H1 (cell line): Measurements from ENCODE around the gene CUL9. TPM values are rescaled to one million over a fixed set of nuclear protein-coding genes. Genes with fewer than 3 reads are reported as not detected.

ENCODE experiments used
- CTCF ChIA-PET: fragments of 300-600 bp; sonication (Branson Sonifier 250); formaldehyde crosslinking; loops from one replicate; lab custom pipeline; 2021; ENCODE audit not compliant: partially characterized antibody; lab: Charles Lee
- POLR2A ChIA-PET: fragments of 300-600 bp; sonication (Branson Sonifier 250); formaldehyde crosslinking; loops from one replicate; lab custom pipeline; 2021; ENCODE audit warnings: inconsistent platforms; ENCODE audit not compliant: partially characterized antibody; lab: Charles Lee
- DNase-seq, 2 experiments: peaks; one replicate each; pipeline versions ENCODE4 v3.0.0 to v3.0.0-alpha.2; 2010 to 2022; ENCODE audit warnings: low spot score in 2 of 2, low read depth in 1 of 2, mixed read lengths in 1 of 2
- FAIRE-seq: peaks from 2 replicates; lab custom pipeline; 2011; peaks lifted over from hg19 to GRCh38; lab: Jason Lieb, UNC
- H2AFZ ChIP-seq: 2 replicates; pipeline ENCODE4 v1.8.1; 2012; ENCODE audit warnings: low read length, inconsistent platforms
- H2AK5ac ChIP-seq: 2 replicates; pipeline ENCODE4 v1.6.1; 2013; ENCODE audit warnings: low read depth, low read length
- H2BK120ac ChIP-seq: replicated peaks from 2 replicates; pipeline ENCODE3; 2013; ENCODE audit warnings: low read depth, low read length, inconsistent platforms
- H2BK12ac ChIP-seq: 2 replicates; pipeline ENCODE4 v1.6.1; 2013; ENCODE audit warnings: low read depth, low read length
- H2BK15ac ChIP-seq: 2 replicates; pipeline ENCODE4 v1.6.1; 2013; ENCODE audit warnings: low read length
- H2BK20ac ChIP-seq: 2 replicates; pipeline ENCODE4 v1.6.1; 2013; ENCODE audit warnings: low read length
- H2BK5ac ChIP-seq: 2 replicates; pipeline ENCODE4 v1.6.1; 2013; ENCODE audit warnings: low read depth, low read length
- H3K14ac ChIP-seq: 2 replicates; pipeline ENCODE4 v1.6.1; 2013; ENCODE audit warnings: inconsistent platforms; ENCODE audit not compliant: insufficient read length
- H3K18ac ChIP-seq: 2 replicates; pipeline ENCODE4 v1.6.1; 2013; ENCODE audit warnings: low read length; ENCODE audit errors: extremely low read depth
- H3K23ac ChIP-seq: 2 replicates; pipeline ENCODE4 v1.6.1; 2013; ENCODE audit warnings: inconsistent platforms; ENCODE audit not compliant: insufficient read length
- H3K23me2 ChIP-seq: 2 replicates; pipeline ENCODE4 v1.6.1; 2013; ENCODE audit warnings: low read depth, low read length
- H3K27ac ChIP-seq: 2 replicates; pipeline ENCODE4 v1.6.1; 2011; ENCODE audit warnings: low read depth, low read length, inconsistent platforms
- H3K27me3 ChIP-seq, 4 experiments: replicated peaks in 1 of 4; 1 replicate in 1 of 4; 2 replicates in 3 of 4; pipeline versions ENCODE4 v1.6.1 to v1.8.1; 2011 to 2013; ENCODE audit warnings: low read length in 3 of 4, mild to moderate bottlenecking in 3 of 4, inconsistent platforms in 2 of 4, mixed read lengths in 2 of 4, moderate library complexity in 1 of 4; ENCODE audit not compliant: control insufficient read depth in 3 of 4, insufficient read depth in 3 of 4; ENCODE audit errors: extremely low read depth in 1 of 4
- H3K36me3 ChIP-seq, 4 experiments: 2 replicates each; pipeline versions ENCODE4 v1.6.1 to v1.8.1; 2011 to 2013; ENCODE audit warnings: mild to moderate bottlenecking in 4 of 4, low read length in 3 of 4, moderate library complexity in 2 of 4, control low read depth in 1 of 4, inconsistent platforms in 1 of 4; ENCODE audit not compliant: insufficient read depth in 4 of 4, control insufficient read depth in 2 of 4
- H3K4ac ChIP-seq: replicated peaks from 2 replicates; pipeline ENCODE3; 2013; ENCODE audit warnings: low read length, low read depth, mixed read lengths, inconsistent platforms; ENCODE audit not compliant: insufficient read length
- H3K4me1 ChIP-seq, 4 experiments: replicated peaks in 1 of 4; 1 replicate in 1 of 4; 2 replicates in 3 of 4; pipeline versions ENCODE4 v1.6.1 to v1.8.1; 2011 to 2013; ENCODE audit warnings: low read length in 3 of 4, inconsistent platforms in 2 of 4, mixed read lengths in 1 of 4; ENCODE audit not compliant: insufficient read depth in 4 of 4, control insufficient read depth in 3 of 4
- H3K4me2 ChIP-seq, 2 experiments: 2 replicates each; pipeline versions ENCODE4 v1.6.1 to v1.8.1; 2011 to 2013; ENCODE audit warnings: low read depth in 2 of 2, low read length in 2 of 2, control low read depth in 1 of 2, inconsistent platforms in 1 of 2, mild to moderate bottlenecking in 1 of 2; ENCODE audit not compliant: insufficient read depth in 1 of 2
- H3K4me3 ChIP-seq, 4 experiments: fragments of 200-600, 300-600 bp in 1 of 4; sonication (generic), shearing (Covaris generic), sonication (Bioruptor Twin) in 1 of 4; 2 replicates each; pipeline versions ENCODE4 v1.5.1 to v1.8.1; 2011 to 2016; ENCODE audit warnings: low read length in 4 of 4, low read depth in 3 of 4, control low read depth in 2 of 4, inconsistent platforms in 2 of 4, mild to moderate bottlenecking in 2 of 4, mixed read lengths in 1 of 4, moderate library complexity in 1 of 4; ENCODE audit not compliant: insufficient read depth in 2 of 4; ENCODE audit errors: extremely low read depth in 1 of 4
- H3K56ac ChIP-seq: replicated peaks from 2 replicates; pipeline ENCODE3; 2013; ENCODE audit warnings: low read depth, mild to moderate bottlenecking, mixed read lengths, low read length, inconsistent platforms; ENCODE audit not compliant: insufficient read length
- H3K79me1 ChIP-seq: 2 replicates; pipeline ENCODE4 v1.6.1; 2013; ENCODE audit warnings: low read depth, low read length, control low read depth
- H3K79me2 ChIP-seq, 2 experiments: 2 replicates each; pipeline versions ENCODE4 v1.6.1 to v1.8.1; 2012 to 2013; ENCODE audit warnings: low read length in 2 of 2, mild to moderate bottlenecking in 2 of 2, inconsistent platforms in 1 of 2; ENCODE audit not compliant: insufficient read depth in 2 of 2, control insufficient read depth in 1 of 2
- H3K9ac ChIP-seq, 4 experiments: replicated peaks in 1 of 4; 1 replicate in 1 of 4; 2 replicates in 3 of 4; pipeline versions ENCODE4 v1.6.1 to v1.8.1; 2011 to 2013; ENCODE audit warnings: low read depth in 3 of 4, low read length in 3 of 4, control low read depth in 2 of 4, mild to moderate bottlenecking in 2 of 4, moderate library complexity in 2 of 4, inconsistent platforms in 1 of 4; ENCODE audit errors: extremely low read depth in 1 of 4
- H3K9me3 ChIP-seq, 2 experiments: 2 replicates each; pipeline versions ENCODE4 v1.6.1 to v1.8.1; 2012 to 2013; ENCODE audit warnings: mild to moderate bottlenecking in 2 of 2, moderate library complexity in 2 of 2, control low read depth in 1 of 2, inconsistent platforms in 1 of 2, low read depth in 1 of 2, low read length in 1 of 2, mixed read lengths in 1 of 2; ENCODE audit not compliant: insufficient read depth in 2 of 2
- H4K20me1 ChIP-seq, 2 experiments: replicated peaks in 1 of 2; 2 replicates each; pipeline versions ENCODE3 to v1.8.1; 2011 to 2013; ENCODE audit warnings: inconsistent platforms in 2 of 2, low read length in 2 of 2, mild to moderate bottlenecking in 1 of 2; ENCODE audit not compliant: insufficient read depth in 2 of 2, control insufficient read depth in 1 of 2
- H4K5ac ChIP-seq: 2 replicates; pipeline ENCODE4 v1.6.1; 2013; ENCODE audit warnings: low read length, low read depth, mixed read lengths, inconsistent platforms; ENCODE audit not compliant: insufficient read length
- H4K8ac ChIP-seq: 2 replicates; pipeline ENCODE4 v1.8.0; 2013; ENCODE audit warnings: mild to moderate bottlenecking, moderate library complexity, low read length, inconsistent platforms; ENCODE audit not compliant: insufficient read depth; ENCODE audit errors: extremely low read depth
- H4K91ac ChIP-seq: replicated peaks from 2 replicates; pipeline ENCODE3; 2013; ENCODE audit warnings: low read length, mixed read lengths, inconsistent platforms; ENCODE audit not compliant: insufficient read length
- BRCA1 ChIP-seq: IDR thresholded peaks from 2 replicates; pipeline ENCODE4 v1.6.1; 2012; ENCODE audit warnings: low read depth, low read length, improper control_type of control experiment
- E2F6 ChIP-seq: IDR thresholded peaks from 2 replicates; pipeline ENCODE4 v1.6.1; 2012; ENCODE audit warnings: inconsistent platforms
- KDM4A ChIP-seq: IDR thresholded peaks from one replicate; pipeline ENCODE4 v1.7.1; 2012; ENCODE audit warnings: low read depth, mild to moderate bottlenecking, moderate library complexity, low read length, inconsistent platforms; ENCODE audit not compliant: severe bottlenecking
- MAFK ChIP-seq: IDR thresholded peaks from 2 replicates; pipeline ENCODE4 v1.6.1; 2012; ENCODE audit warnings: low read depth, mild to moderate bottlenecking, improper control_type of control experiment, low read length
- POLR2A ChIP-seq, 2 experiments: IDR thresholded peaks; 1 replicate in 1 of 2; 2 replicates in 1 of 2; pipeline ENCODE4 v1.6.1; 2011; ENCODE audit warnings: low read depth in 2 of 2, low read length in 2 of 2, mild to moderate bottlenecking in 2 of 2; ENCODE audit errors: control extremely low read depth in 1 of 2
- RFX5 ChIP-seq: IDR thresholded peaks from 2 replicates; pipeline ENCODE4 v1.6.1; 2011; ENCODE audit warnings: low read depth, low read length, improper control_type of control experiment, borderline replicate concordance
- SAP30 ChIP-seq: fragments of 300-600 bp; sonication (generic); IDR thresholded peaks from 2 replicates; pipeline ENCODE4 v1.7.1; 2012; ENCODE audit warnings: low read length, moderate library complexity, mild to moderate bottlenecking, inconsistent platforms; ENCODE audit not compliant: insufficient read depth, insufficient replicate concordance
- WGBS, 2 experiments: shearing (Covaris generic) in 1 of 2; methylation state at CpG; one replicate each; pipeline versions ENCODE4 v1.1.6 to v1.1.7; 2013 to 2015; ENCODE audit warnings: low lambda C conversion rate in 2 of 2, mixed read lengths in 2 of 2, inconsistent platforms in 1 of 2, low coverage in 1 of 2, missing lambda C conversion rate in 1 of 2; ENCODE audit not compliant: insufficient replicate concordance in 2 of 2, insufficient coverage in 1 of 2, insufficient read length in 1 of 2; ENCODE audit errors: extremely low coverage in 1 of 2, missing lambda C conversion rate in 1 of 2; 5-methylcytosine and 5-hydroxymethylcytosine counted together
- polyA plus RNA-seq, 7 experiments: library from polyadenylated mRNA; depleted of rRNA in 3 of 7; stranded (reverse) in 5 of 7; unstranded in 2 of 7; fragments of >200 nt in 5 of 7; fragments of 200-250 nt in 2 of 7; gene quantifications; 1 replicate in 5 of 7; 2 replicates in 1 of 7; 4 replicates in 1 of 7; pipeline versions ENCODE4 v1.2.1 to v1.2.3, GENCODE V29; 2011 to 2013; ENCODE audit warnings: missing spikeins in 2 of 7, mixed read lengths in 2 of 7
- total RNA-seq: library from RNA; stranded (reverse); fragmentation: NEBNext Ultra II Directional; extraction: Animal tissue kit (Norgen Biotek cat#: 25700); gene quantifications from 2 replicates; pipeline ENCODE4 v1.2.1, GENCODE V29; 2021

Gene CUL9
- total and polyA plus RNA-seq, 2 of the 8 experiments (the other 6 are each of a cell fraction or from before 2014, with no cell fraction given): 7.7 to 9.8 TPM

DNA sequence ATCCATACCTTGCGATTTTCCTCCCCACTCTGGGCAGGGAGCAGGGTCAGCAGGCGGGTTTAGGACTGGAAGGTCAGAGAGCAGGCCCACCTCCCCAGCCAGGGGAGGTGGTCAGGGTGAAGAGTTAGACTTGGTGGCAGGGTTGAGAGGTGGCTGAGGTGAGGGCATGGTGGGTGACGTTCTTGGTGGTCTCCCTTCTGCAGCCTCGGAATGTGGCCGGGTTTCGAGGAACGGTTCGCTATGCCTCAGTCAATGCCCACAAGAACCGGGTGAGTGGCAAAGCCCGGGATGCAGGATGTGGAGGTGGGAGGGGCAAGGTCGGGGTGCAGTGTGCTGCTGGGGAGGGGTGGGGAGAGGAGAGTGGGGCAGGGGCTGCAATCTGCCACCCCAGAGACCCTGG, 72.8 kb downstream of the CUL9 start:
- no peak overlapping the region for H3K23ac ChIP-seq
- no peak overlapping the region for H2BK5ac ChIP-seq
- H3K9ac ChIP-seq: no peak overlapping the region
- no peak overlapping the region for H3K4ac ChIP-seq
- H4K91ac ChIP-seq: no peak overlapping the region
- H2BK15ac ChIP-seq: no peak overlapping the region
- H3K4me2 ChIP-seq: no peak overlapping the region
- no peak for FAIRE-seq
- no peak for TF ChIP-seq SAP30
- no peak for TF ChIP-seq MAFK
- no peak for TF ChIP-seq RFX5
- no peak for TF ChIP-seq E2F6
- no peak for TF ChIP-seq KDM4A
- no peak for TF ChIP-seq BRCA1
- no peak for TF ChIP-seq POLR2A (IDR thresholded peaks at IDR 0.05; ENCODE audit: control extremely low read depth in 1 of 2, low read depth in 2 of 2, low read length in 2 of 2)
- H3K36me3 ChIP-seq: no peaks in the 10 kb centered on the region
- ChIA-PET CTCF (interaction anchor here (1.0 to 3.1 kb wide), 7 partner anchors 8 to 253 kb away, joined by 3 to 17 read pairs (median 4); partner anchors contain the start of gene CRIP3), POLR2A (interaction anchor here (1.4 kb wide), 1 partner anchor 31 kb away, joined by 4 read pairs; no protein-coding TSS in a partner anchor)
- H4K20me1 ChIP-seq: no peaks in the 10 kb centered on the region
- no peak overlapping the region for H2AFZ ChIP-seq
- H3K79me1 ChIP-seq: no peaks in the 10 kb centered on the region
- peaks cover 0 to 4% (median 0%) of the 10 kb centered on the region in 4 experiments; a peak in 2 of 7 replicates for H3K4me1 ChIP-seq
- H3K18ac ChIP-seq: no peak overlapping the region
- H2BK20ac ChIP-seq: no peak overlapping the region
- H3K4me3 ChIP-seq: no peak overlapping the region
- no peak overlapping the region for H4K8ac ChIP-seq
- WGBS, 2 experiments: 82% methylated on average over 11 of the region's 11 CpGs; no CpG with 5 or more reads in 1 of the 2 experiments
- DNase-seq: no peak
- H4K5ac ChIP-seq: no peak overlapping the region
- no peak overlapping the region for H3K14ac ChIP-seq
- no peaks in the 10 kb centered on the region for H3K9me3 ChIP-seq
- no peak overlapping the region for H2AK5ac ChIP-seq
- no peak overlapping the region for H2BK12ac ChIP-seq
- H3K27ac ChIP-seq: no peak overlapping the region
- no peak overlapping the region for H3K56ac ChIP-seq
- no peaks in the 10 kb centered on the region for H3K23me2 ChIP-seq
- H3K27me3 ChIP-seq: no peaks in the 10 kb centered on the region; a peak in 1 of 7 replicates
- H3K79me2 ChIP-seq: no peaks in the 10 kb centered on the region
- H2BK120ac ChIP-seq: no peak overlapping the region
